GM19468 (cell line): ENCODE measurements around the gene SERPINA9.
"Not testable (repeated sequence)": the region's sequence is repeated elsewhere in the genome, so short reads cannot be mapped to it uniquely, and the experiment has no call there.

Experiments used
- ATAC-seq: cut with Tn5 transposase; IDR thresholded peaks from one replicate; pipeline ENCODE4 v1.9.1; 2021; ENCODE audit warnings: mild to moderate bottlenecking, moderate library complexity, moderate number of reproducible peaks; ENCODE audit not compliant: unreplicated experiment; ENCODE audit errors: extremely low read depth

SERPINA9 gene

GRCh38 chr14:94439453-94440057 is 36.4 kb downstream of the SERPINA9 start:
- no peak for ATAC-seq

GRCh38 chr14:94428610-94429009 is 47.4 kb downstream of the SERPINA9 start:
- no peak for ATAC-seq

DNA sequence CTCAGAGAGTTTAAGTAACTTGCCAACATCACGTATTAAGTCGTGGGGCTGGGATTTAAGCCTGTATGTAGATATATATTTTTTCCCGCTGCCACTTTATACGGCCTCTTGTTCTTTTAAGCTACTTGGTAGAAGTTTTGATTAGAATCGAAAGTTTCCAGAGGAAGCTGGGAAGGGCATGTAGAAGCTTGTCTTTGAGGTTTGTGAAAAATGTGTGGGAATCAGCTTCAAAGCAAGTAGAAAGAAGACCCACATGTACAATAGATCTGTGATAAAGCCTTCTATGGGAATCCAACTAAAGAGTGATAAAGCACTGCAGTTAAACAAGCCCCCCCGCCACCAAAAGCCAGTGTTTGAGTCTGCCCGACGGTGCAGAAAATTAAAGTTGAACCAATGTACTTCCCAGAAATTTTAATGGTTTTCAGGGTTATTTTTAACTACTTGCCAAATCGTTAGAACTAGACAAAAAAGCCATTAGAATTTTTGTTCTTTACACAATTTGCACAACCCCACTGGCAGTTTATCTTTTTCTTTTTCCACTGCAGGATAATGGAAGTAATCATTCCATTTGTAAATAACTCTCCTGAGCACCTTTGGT is 48.9 kb downstream of the SERPINA9 start:
- ATAC-seq = no peak

DNA sequence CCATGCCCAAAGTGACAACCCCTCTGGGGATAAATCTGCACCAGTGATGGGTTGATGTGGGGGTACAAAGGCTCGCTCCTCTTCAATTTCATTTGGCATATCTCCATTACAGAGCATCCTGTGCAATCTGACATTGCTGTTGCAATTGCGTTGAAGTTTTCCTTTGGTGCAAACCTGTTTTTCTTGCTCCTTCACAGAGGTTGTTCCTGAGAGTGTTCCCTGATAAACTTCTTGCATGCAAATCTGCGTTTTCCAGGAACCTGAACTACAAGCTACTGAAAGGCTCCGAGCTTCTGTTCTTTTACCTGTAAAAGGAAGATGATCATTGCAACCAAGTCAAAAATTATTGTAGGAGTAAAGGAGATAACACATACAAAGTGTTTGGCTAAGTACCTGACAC is 49.5 kb downstream of the SERPINA9 start:
- no peak for ATAC-seq

GRCh38 chr14:94424371-94424770 is 51.6 kb downstream of the SERPINA9 start:
- ATAC-seq = no peak

GRCh38 chr14:94423453-94424056 is 52.4 kb downstream of the SERPINA9 start:
- no peak for ATAC-seq

GRCh38 chr14:94421316-94421715 is 54.7 kb downstream of the SERPINA9 start:
- ATAC-seq = no peak

GRCh38 chr14:94417497-94418205 is 58.3 kb downstream of the SERPINA9 start:
- not testable (repeated sequence) for ATAC-seq
